Left lobe of liver (tissue), 2 donors: ENCODE measurements around the gene THADA. TPM values are rescaled to one million over a fixed set of nuclear protein-coding genes. Genes with fewer than 3 reads are reported as not detected.
"Not testable (repeated sequence)": the region's sequence is repeated elsewhere in the genome, so short reads cannot be mapped to it uniquely, and the experiment has no call there.

Source experiments
- ATAC-seq: fragments of 200-7000 bp; cut with Tn5 transposase; one replicate; pipeline ENCODE4 v1.9.1; 2020; ENCODE audit warnings: mild to moderate bottlenecking, moderate library complexity
- DNase-seq: peaks from one replicate; pipeline ENCODE4 v3.0.0-alpha.2; 2020; ENCODE audit warnings: low spot score
- total RNA-seq: library from RNA; stranded (reverse); gene quantifications from one replicate; pipeline ENCODE4 v1.2.1, GENCODE V29; 2021
- donor health status: DM: no; HTN: no; CAD: no; lungs with moderate emphysema.
- donor health status: DM: no; HTN: yes; CAD: no.

The THADA gene
- total RNA-seq, 1 donor from 2014 or later: 20.0 TPM

DNA sequence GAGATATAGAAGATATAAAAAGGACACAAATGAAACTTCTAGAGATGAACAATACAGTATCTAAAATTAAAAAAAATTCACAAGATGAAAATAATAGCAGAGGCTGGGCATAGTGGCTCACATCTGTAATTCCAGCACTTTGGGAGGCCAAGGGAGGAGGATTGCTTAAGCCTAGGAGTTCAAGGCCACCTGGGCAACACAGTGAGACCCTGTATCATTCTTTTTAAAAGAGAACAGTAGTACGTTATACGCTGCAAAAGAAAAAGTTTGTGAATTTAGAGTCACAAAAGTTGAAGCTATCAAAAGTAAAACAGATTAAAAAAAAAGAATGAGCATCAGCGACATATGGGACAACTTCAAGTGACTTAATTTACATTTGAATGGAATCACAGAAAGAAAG, 287.9 kb downstream of the THADA start:
- no peak for ATAC-seq

DNA sequence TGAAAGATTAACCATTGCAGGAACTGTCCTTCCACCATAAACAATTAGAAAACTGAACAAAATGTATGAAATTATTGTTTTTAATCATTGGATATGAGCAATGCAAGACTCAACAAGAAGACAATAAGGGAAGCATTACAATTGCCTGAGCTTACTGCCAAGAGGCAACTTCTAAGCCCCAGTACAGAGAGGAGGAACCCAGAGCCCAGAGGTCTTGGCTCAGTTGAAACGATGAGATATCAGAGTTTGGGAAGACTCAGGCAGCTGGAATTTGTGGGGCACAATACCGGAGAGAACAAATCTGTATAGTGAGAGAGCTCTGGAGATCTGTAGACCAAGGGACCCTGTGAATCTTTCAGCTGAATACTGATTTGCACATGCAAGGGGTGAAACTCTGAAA, 288.8 kb downstream of the THADA start:
- ATAC-seq: no peak
- no peak for DNase-seq

More for the DNA sequence above, 287.9 kb downstream of the THADA start:
- no peak for DNase-seq

DNA sequence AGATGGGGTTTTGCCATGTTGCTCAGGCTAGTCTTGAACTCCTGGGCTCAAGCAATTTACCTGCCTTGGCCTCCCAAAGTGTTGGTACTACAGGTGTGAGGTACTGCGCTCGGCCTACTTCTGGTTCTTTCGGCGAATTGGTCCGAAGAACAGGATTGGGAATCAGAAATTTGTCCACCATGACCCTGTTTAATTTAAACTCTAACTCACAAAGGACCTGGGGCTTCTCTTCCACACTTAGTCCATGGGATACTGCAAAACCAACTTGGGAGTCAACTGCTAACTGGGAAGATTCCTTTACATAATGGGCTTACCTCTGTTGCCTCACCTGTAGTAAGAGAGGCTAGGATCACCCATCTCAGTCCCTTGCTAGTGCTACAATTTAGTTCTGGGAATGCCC, 289.6 kb downstream of the THADA start:
- ATAC-seq (no peak), DNase-seq (no peak)

DNA sequence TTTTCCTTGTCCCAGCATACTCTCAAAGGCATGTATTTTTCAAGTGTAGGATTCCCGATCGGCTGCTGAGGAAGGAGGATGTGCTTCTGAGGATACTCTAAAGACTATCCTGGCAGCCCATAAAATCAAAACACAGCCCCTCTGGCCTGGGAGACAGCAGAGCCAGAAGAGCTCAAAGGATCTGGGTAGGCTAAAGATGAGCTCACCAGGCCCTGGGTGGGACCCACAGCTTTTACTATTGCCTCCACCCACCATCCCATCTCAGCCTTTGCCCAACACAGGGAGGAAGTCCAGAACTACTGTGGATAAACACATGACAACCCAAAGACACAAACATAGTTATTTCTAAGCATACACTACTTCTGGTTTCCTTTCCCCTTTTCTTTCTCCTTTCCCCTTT, 290.3 kb downstream of the THADA start:
- no peak for DNase-seq

DNA sequence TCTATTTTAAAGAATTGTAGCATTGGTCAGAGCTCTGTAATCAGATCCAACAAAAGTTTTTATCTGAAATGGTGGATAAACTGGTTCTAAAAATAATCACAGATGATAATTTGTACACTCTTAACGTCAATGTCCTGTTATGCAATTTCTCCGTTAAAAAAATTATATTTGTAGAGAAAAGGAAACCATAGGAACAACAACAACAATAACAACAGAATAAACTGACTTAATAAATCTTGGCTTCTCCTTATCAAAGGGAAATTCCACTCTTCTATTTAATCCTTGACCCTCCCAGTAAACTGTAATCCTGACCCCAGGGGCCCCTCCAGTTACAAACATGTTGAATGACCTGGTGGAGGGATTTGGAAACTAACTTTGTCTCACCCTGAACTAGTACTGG, 290.8 kb downstream of the THADA start:
- no peak for ATAC-seq
- DNase-seq: no peak

More for the DNA sequence above, 290.3 kb downstream of the THADA start:
- peak; percentile 13 for ATAC-seq

DNA sequence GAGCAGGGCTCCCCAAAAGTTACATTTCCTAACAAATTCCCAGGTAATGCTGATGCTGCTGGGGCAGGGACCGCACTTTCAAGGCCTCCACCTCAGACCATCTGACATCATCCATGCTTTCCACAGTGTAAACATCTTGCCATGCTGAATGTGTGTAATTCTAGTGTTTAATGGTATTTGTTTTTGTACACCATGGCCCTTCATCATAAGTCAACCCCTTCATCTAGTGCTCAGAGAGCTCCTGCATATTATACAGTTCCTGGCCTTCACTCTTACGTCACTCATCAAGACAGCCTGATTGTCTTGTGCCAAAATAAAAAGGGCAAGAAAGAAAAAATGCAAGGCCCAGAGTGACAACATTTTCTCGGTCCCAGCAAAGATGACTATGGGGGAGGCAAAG, 291.9 kb downstream of the THADA start:
- no peak for ATAC-seq
- DNase-seq: no peak

DNA sequence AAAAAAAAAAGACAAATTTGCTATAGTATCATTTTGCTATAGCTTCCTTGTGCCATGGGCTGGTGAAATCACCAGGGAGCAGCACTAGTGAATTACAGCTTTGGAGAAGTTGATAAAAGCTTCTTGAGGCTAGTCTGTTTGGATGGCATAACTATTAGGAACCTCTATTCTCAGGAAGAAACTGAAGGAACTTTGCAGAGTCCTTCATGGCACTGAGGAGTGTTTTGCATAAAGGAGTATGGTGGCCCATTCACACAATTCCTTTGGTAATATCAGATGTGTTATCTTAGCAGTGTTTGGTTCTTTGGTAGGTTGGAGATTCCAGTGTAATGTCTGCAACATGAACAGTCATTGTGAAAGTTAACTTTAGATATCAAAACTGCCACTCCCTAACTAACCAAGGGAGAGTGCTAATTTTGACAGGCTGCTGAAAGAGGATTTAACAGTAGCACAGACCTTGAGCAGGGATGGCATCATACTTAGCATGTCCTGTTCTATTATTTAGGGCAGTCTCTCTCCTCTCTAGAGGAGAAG, 292.8 kb downstream of the THADA start:
- DNase-seq: no peak
- no peak for ATAC-seq

DNA sequence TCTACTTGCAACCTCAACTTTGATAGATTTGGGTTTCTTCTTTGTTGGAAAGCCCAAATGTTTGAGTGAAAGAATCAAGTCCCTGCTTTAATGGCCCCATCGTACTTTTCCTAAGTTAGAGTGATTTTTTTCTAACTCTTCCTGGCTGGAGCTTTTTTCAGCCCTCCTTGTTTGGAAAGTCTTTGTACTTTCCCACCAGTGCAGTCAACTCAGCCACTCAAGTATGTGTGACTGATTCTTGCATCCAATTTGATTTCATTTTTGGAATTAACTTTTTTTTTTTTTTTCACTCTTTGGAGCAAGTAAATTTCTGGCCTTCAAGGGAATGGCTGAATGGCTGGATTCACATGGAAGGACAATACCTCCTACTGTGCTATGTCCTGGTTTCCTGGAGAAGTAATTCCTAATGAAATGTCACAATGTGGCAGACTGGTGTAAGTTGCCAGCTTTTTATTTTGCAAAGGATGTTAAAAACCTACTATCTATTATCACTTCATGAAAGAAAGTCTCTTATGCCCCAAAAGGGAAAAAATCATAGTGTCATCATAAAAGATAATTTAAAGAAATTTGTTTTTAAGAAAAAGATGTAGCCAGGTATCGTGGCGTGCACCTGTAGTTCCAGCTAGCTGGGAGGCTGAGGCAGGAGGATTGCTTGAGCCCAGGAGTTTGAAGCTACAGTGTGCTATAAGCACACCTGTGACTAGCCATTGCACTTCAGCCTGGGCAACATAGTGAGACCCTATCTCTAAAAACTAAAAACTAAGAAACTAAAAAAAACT, 293.5 kb downstream of the THADA start:
- no peak for ATAC-seq
- no peak for DNase-seq

DNA sequence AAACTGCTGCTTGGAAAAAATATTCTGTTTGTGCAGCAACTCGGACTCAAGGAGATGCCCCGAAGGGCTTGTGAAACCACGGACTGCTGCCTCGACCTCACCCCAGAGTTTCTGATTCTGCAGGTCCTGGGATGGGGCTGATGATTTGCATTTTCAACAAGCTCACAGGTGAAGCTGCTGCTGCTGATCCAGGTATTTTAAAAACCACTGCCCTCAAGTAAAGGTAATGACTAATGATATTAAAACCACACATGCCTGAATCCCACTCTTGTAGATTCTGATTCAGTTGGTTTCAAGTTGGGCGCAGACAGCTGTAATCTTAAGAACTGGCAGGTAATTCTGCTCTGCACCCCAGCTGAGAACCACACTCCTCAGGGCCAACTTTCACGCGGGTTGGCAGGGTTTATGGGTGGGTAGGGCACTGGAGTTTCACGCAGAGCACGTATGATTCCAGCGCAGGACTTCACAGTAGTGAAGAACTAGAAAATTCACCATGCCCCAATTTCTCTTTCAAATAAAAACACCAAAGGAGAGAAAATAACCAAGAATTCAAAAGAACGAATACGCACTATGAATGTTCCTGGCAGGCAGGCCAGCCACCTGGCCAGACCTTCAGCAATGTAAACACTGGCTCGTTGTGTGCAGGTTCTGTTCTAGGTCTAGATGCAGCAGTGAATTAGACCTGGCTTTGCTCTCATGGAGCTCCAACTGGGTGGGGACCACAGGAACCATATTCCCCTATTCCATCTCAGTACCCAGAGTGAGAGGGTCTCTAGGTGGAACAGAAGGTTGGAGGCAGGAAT, 294.9 kb downstream of the THADA start:
- peak; percentile 94 for ATAC-seq

DNA sequence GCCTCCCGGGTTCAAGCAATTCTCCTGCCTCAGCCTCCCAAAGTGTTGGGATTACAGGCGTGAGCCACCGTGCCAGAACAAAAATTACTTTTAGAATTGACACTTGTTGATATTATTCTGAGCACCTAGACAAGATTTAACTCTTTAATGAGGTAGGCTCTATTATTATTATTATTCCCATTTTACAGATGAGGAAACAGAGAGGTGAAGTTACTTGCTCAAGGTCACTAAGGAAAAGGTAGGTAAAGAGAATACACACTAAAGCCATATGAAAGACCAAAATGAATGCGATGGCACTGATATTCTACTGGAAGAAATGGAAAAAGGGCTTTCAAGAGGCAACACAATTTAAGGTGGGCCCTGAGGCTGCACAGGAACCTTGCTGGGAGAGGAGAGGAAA, 295.6 kb downstream of the THADA start:
- no peak for DNase-seq
- ATAC-seq: no peak

More for the DNA sequence above, 294.9 kb downstream of the THADA start:
- DNase-seq: peak; percentile 68

DNA sequence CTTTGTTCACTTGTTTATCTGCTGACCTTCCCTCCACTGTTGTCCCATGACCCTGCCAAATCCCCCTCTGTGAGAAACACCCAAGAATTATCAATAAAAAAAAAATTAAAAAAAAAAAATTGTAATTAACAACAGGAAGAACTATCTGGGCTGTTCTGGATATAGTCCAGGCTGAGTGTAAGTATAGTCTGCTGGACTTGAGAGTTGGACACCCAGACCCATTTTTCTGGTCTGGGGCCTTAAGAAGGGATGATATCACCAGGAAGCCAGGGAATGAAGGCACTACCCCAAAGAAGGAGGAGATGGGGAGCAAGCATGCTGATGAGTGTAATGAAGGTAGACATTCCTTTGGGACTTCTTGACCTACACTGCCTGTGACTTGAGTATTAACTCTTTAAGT, 297.3 kb downstream of the THADA start:
- ATAC-seq: no peak
- no peak for DNase-seq

DNA sequence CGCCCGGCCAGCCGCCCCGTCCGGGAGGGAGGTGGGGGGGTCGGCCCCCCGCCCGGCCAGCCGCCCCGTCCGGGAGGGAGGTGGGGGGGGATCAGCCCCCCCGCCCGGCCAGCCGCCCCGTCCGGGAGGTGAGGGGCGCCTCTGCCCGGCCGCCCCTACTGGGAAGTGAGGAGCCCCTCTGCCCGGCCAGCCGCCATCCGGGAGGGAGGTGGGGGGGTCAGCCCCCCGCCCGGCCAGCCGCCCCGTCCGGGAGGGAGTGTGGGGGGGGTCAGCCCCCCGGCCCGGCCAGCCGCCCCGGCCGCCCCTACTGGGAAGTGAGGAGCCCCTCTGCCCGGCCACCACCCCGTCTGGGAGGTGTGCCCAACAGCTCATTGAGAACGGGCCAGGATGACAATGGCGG, 298.1 kb downstream of the THADA start:
- DNase-seq, ATAC-seq: not testable (repeated sequence)

DNA sequence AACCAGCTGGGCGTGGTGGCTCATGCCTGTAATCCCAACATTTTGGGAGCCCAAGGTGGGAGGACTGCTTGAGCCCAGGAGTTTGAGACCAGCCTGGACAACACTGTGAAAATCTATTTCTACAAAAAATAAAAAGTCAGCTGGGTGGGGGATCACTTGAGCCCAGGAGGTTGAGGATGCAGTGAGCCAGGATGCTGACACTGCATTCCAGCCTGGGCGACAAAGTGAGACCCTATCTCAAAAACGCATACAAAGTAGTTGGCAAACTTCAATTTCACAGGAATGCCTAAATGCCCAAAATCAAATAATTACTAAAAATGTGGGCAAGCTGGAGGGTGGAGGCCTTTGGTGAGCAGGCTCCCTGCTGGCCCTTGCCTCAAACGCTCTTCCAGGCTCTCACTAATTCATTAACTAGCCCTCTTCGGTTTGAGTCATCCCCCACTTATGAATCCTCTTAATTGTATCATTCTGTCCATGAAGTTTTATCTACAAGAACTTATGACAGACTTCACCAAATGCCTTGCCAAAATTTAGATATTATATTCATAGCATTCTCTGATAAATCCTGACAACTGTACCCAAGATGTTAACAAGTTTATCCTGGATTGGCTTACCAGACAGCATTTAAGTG, 300.8 kb downstream of the THADA start:
- DNase-seq (peak; percentile 24), ATAC-seq (no peak)

DNA sequence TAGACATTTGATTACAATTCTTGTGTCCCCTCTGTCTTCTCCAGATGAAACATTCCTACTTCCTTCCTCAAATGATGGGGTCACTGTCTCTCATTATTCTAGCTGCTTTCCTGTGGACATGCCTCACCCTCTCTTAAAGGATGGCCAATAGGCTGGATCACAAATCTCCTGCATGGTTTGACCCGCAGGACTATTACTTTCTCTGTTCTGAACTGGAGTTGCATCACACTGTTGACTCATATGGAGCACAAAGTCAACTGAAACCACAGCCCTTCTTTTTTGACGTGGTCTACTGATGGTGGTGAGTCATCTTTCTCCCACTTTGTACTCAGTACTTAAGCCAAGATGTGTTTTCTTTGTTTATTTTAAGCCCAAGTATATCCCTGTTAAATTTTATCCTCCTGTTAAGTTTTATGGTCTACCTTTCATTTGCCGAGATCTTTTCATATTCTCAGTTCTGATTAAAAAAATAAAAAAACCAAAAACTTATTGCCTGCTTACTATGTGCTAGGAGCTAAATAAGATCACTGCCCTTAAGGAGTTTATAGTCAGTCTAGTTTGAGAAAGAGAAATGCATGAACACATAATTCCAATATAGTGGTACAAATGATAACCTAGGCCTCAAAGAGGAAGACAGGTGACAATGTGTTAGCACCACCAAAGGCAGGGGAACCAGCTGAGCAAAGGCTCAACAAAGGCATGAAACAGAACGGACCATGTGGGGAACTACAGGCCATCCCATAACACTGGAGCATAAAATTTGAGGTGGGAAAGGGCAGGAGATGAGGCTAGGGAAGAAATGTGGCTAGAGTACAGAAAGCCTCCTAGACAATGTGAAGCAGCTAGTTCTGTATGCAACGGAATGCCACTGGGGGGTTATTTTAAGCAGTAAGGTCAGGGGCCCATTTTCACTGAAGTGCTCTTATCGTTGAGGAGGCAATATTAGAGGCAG, 301.8 kb downstream of the THADA start:
- peak; percentile 50 for DNase-seq

DNA sequence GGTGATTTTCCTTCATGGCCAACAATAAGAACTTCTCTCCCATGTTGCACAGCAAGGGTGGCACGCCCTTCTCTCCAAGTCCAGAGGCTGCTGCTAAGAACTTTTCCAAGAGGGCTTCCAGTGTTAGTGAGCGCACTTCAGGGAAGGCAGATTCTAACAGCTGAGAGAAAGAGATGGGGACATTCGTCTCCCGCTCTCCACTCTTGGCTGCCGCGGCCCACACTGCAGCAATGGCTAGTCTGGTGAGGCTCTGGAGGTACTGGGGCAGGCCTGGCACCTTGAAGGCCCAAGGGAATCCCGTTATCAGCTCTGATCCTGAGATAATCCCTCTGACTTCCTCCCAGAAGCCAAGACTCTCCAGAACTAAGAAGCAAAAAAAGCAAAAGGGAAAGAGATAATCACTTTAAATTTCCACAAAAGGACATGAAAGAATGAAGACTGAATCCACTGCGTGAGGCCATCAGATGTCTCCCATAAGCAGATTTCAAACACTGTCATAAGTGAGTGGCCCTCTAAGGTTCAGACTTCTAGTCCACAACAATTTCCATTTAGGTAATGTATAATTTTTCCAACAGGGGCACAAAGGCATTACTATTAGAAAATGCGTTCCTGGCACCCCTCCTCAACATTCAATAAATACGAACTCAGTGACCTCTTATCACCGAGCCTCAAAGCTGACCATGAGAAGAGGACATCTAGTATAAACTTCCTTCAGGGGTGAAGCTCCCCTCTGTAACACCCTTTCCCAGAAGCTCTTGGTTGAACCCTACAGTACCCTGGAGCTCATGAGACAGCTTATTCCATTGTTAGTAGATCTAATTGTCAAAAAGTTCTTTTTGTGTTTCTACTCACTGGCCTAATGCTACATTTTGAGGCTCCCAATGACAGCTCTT, 302.7 kb downstream of the THADA start:
- DNase-seq: peak; percentile 26
- no peak for ATAC-seq

More for the DNA sequence above, 301.8 kb downstream of the THADA start:
- ATAC-seq: peak; percentile 86

DNA sequence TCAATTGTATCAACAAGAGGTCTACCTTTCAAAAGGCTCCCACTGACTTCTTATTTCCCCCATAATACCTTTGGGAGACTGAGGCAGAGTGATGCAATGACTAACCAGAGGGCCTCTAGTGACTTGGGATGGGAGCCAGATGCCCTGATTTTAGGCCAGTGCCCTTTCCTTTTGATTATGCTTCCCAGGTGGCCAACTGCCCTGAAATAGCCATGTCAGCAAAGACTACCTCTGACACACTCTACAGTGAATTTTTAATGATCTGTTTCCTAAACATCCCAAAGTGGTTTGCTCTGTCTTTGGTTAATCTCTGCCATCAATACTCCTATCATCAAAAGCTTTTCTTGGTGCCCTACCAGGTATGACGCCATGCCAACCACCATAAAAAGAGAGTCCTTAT, 303.5 kb downstream of the THADA start:
- peak; percentile 66 for DNase-seq

DNA sequence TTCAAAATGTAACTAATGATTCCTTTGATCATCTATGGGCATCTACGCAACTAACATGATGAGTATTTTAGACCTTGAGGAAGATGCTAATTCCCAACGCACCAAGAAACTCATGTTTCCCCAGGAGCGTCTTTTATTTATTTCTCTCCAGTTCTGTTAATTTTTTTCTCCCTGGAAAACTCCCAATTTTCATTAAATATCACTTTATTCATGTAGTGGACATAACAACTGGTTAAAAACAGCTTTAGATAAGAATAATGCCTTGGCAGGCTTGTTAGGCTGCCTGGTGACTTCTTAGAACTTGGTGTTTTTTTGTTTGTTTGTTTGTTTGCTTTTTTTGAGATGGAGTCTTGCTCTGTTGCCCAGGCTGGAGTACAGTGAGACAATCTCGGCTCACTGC, 306.5 kb downstream of the THADA start:
- no peak for ATAC-seq
- no peak for DNase-seq

More for the DNA sequence above, 303.5 kb downstream of the THADA start:
- ATAC-seq: peak; percentile 65

DNA sequence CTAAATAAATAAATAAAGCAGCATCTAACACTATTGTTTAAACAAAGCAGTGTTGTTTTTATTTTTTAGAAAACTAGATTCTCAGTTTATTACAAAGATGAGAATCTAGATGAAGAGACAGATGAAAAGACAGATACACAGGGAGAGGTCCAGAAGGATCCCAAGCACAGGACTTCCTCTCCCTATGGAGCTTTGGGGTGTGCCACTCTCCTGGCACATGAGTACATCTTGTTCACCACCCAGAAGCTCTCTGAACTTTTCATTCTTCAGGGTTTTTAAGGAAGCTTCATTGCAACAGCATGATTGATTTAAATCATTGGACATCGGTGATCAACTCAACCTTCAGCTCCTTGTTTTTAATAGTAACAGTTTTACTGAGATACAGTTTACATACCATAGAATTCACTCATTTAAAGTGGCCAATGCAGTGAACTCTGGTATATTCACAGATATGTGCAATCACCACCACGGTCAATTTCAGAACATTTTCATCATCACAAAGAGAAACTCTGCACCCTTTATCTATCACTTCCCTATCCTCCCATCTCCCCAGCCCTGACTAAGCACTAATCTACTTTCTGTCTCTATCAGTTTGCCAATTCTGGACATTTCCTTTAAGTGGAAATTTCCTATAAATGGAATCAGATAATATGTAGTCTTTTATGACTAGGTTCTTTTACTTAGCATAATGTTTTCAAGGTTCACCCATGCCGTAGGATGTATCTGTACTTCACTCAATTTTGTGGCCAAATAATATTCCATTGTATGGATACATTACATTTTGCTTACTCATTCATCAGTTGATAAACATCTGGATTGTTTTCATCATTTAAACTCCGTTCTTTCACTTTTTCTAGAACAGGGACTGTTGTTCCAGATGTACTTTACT, 307.2 kb downstream of the THADA start:
- no peak for DNase-seq
- no peak for ATAC-seq
